GM15510 (cell line): ENCODE results near the gene PITPNM3.

Source experiments
- POLR2A ChIP-seq: IDR thresholded peaks from 3 replicates; pipeline ENCODE4 v1.6.1; 2011; ENCODE audit warnings: borderline replicate concordance; ENCODE audit not compliant: insufficient read length; ENCODE audit errors: extremely low read depth

The PITPNM3 gene

GRCh38 chr17:6505425-6506142, 50.8 kb downstream of the PITPNM3 start:
- TF ChIP-seq POLR2A: no peak

- TF ChIP-seq POLR2A: no peak
Measured at GRCh38 chr17:6503641-6504195, 52.6 kb downstream of the PITPNM3 start.

- no peak for TF ChIP-seq POLR2A
Measured at GRCh38 chr17:6502871-6503509, 53.4 kb downstream of the PITPNM3 start.

- TF ChIP-seq POLR2A: no peak
Measured at GRCh38 chr17:6502142-6502541, 54.2 kb downstream of the PITPNM3 start.

- no peak for TF ChIP-seq POLR2A
Measured at GRCh38 chr17:6501359-6501758, 55.0 kb downstream of the PITPNM3 start.

- no peak for TF ChIP-seq POLR2A
Measured at GRCh38 chr17:6498901-6499540, 57.3 kb downstream of the PITPNM3 start.

GRCh38 chr17:6498356-6498755, 58.0 kb downstream of the PITPNM3 start:
- TF ChIP-seq POLR2A: no peak

- TF ChIP-seq POLR2A: no peak
Measured at GRCh38 chr17:6497496-6498221, 58.7 kb downstream of the PITPNM3 start.

GRCh38 chr17:6496640-6497441, 59.5 kb downstream of the PITPNM3 start:
- TF ChIP-seq POLR2A: no peak

- no peak for TF ChIP-seq POLR2A
Measured at GRCh38 chr17:6496116-6496481, 60.3 kb downstream of the PITPNM3 start.

- no peak for TF ChIP-seq POLR2A
Measured at GRCh38 chr17:6495450-6496115, 60.8 kb downstream of the PITPNM3 start.

GRCh38 chr17:6494239-6494941, 62.0 kb downstream of the PITPNM3 start:
- TF ChIP-seq POLR2A: no peak
